Adipocyte (in vitro differentiated cells): ENCODE measurements around the gene SFI1.
"Not testable (repeated sequence)": the region's sequence is repeated elsewhere in the genome, so short reads cannot be mapped to it uniquely, and the experiment has no call there.

ENCODE experiments used
- DNase-seq: peaks from one replicate; pipeline ENCODE4 v3.0.0-alpha.2; 2015; ENCODE audit warnings: low read depth
- H3K27me3 ChIP-seq: replicated peaks from 2 replicates; pipeline ENCODE4 v1.7.0; 2013; ENCODE audit warnings: mild to moderate bottlenecking, low read length, moderate library complexity; ENCODE audit not compliant: control insufficient read depth, insufficient read depth
- H3K36me3 ChIP-seq: 2 replicates; pipeline ENCODE4 v1.7.0; 2013; ENCODE audit warnings: low read length, mild to moderate bottlenecking, moderate library complexity; ENCODE audit not compliant: control insufficient read depth, insufficient read depth, severe bottlenecking
- H3K4me1 ChIP-seq: 2 replicates; pipeline ENCODE4 v1.7.0; 2013; ENCODE audit warnings: mild to moderate bottlenecking, low read length, moderate library complexity; ENCODE audit not compliant: control insufficient read depth, insufficient read depth
- H3K4me3 ChIP-seq: 2 replicates; pipeline ENCODE4 v1.7.0; 2013; ENCODE audit warnings: mild to moderate bottlenecking, low read length, moderate library complexity
- H3K9ac ChIP-seq: 2 replicates; pipeline ENCODE4 v1.7.0; 2013; ENCODE audit warnings: mild to moderate bottlenecking, low read length, moderate library complexity
- H3K9me3 ChIP-seq: 2 replicates; pipeline ENCODE4 v1.7.0; 2013; ENCODE audit warnings: mild to moderate bottlenecking, low read length, moderate library complexity; ENCODE audit not compliant: control insufficient read depth

Gene SFI1

GRCh38 chr22:31524132-31524531, 27.8 kb downstream of the SFI1 start:
- not testable (repeated sequence) for DNase-seq, H3K9me3 ChIP-seq, H3K4me3 ChIP-seq, H3K36me3 ChIP-seq, H3K27me3 ChIP-seq, H3K9ac ChIP-seq, H3K4me1 ChIP-seq

- Histone ChIP-seq H3K36me3 (no peaks in the 10 kb centered on the region), H3K4me3 (no peak overlapping the region), H3K27me3 (no peaks in the 10 kb centered on the region), H3K4me1 (peaks cover 9% of the 10 kb centered on the region), H3K9me3 (no peaks in the 10 kb centered on the region), H3K9ac (no peak overlapping the region)
- DNase-seq: no peak
These were observed 29.9 kb downstream of the SFI1 start for GRCh38 chr22:31526270-31526669.

GRCh38 chr22:31530823-31531195, 34.5 kb downstream of the SFI1 start:
- DNase-seq: peak; percentile 76
- Histone ChIP-seq H3K4me3 (peak overlapping the region; percentile 8), H3K27me3 (no peaks in the 10 kb centered on the region), H3K36me3 (no peaks in the 10 kb centered on the region), H3K9me3 (no peaks in the 10 kb centered on the region), H3K4me1 (peaks cover 9% of the 10 kb centered on the region), H3K9ac (no peak overlapping the region)

GRCh38 chr22:31532060-31532459, 35.7 kb downstream of the SFI1 start:
- peaks cover 9% of the 10 kb centered on the region for H3K4me1 ChIP-seq
- peak; percentile 59 for DNase-seq
- no peaks in the 10 kb centered on the region for H3K27me3 ChIP-seq
- H3K36me3 ChIP-seq: no peaks in the 10 kb centered on the region
- no peak overlapping the region for H3K9ac ChIP-seq
- H3K9me3 ChIP-seq: no peaks in the 10 kb centered on the region
- H3K4me3 ChIP-seq: no peak overlapping the region

- no peaks in the 10 kb centered on the region for H3K9me3 ChIP-seq
- peaks cover 9% of the 10 kb centered on the region for H3K4me1 ChIP-seq
- H3K27me3 ChIP-seq: no peaks in the 10 kb centered on the region
- no peaks in the 10 kb centered on the region for H3K36me3 ChIP-seq
- no peak overlapping the region for H3K4me3 ChIP-seq
- DNase-seq: no peak
- H3K9ac ChIP-seq: no peak overlapping the region
These were observed 37.0 kb downstream of the SFI1 start for GRCh38 chr22:31533374-31533773.

GRCh38 chr22:31537019-31537535, 40.7 kb downstream of the SFI1 start:
- Histone ChIP-seq H3K4me3 (no peak overlapping the region), H3K4me1 (no peaks in the 10 kb centered on the region), H3K9me3 (no peaks in the 10 kb centered on the region), H3K36me3 (no peaks in the 10 kb centered on the region), H3K27me3 (no peaks in the 10 kb centered on the region), H3K9ac (no peak overlapping the region)
- DNase-seq: no peak

- no peaks in the 10 kb centered on the region for H3K9me3 ChIP-seq
- no peaks in the 10 kb centered on the region for H3K4me1 ChIP-seq
- H3K36me3 ChIP-seq: no peaks in the 10 kb centered on the region
- DNase-seq: no peak
- no peak overlapping the region for H3K9ac ChIP-seq
- H3K4me3 ChIP-seq: no peak overlapping the region
- no peaks in the 10 kb centered on the region for H3K27me3 ChIP-seq
These were observed 42.5 kb downstream of the SFI1 start for GRCh38 chr22:31538815-31539214.

- not testable (repeated sequence) for DNase-seq
These were observed 43.8 kb downstream of the SFI1 start for GRCh38 chr22:31540166-31540565.

GRCh38 chr22:31540966-31541365, 44.6 kb downstream of the SFI1 start:
- Histone ChIP-seq H3K4me3 (no peak overlapping the region), H3K4me1 (no peaks in the 10 kb centered on the region), H3K36me3 (no peaks in the 10 kb centered on the region), H3K27me3 (no peaks in the 10 kb centered on the region), H3K9ac (no peak overlapping the region), H3K9me3 (no peaks in the 10 kb centered on the region)
- DNase-seq: no peak

More at GRCh38 chr22:31540166-31540565, 43.8 kb downstream of the SFI1 start:
- H3K4me1 ChIP-seq, H3K4me3 ChIP-seq, H3K9ac ChIP-seq, H3K9me3 ChIP-seq, H3K36me3 ChIP-seq, H3K27me3 ChIP-seq: not testable (repeated sequence)

GRCh38 chr22:31544481-31545480, 48.4 kb downstream of the SFI1 start:
- no peak overlapping the region for H3K4me3 ChIP-seq
- H3K9ac ChIP-seq: no peak overlapping the region
- no peaks in the 10 kb centered on the region for H3K4me1 ChIP-seq
- no peak for DNase-seq
- no peaks in the 10 kb centered on the region for H3K36me3 ChIP-seq
- H3K27me3 ChIP-seq: no peaks in the 10 kb centered on the region
- H3K9me3 ChIP-seq: no peaks in the 10 kb centered on the region

GRCh38 chr22:31550871-31551370, 54.6 kb downstream of the SFI1 start:
- DNase-seq: no peak
- H3K9ac ChIP-seq: no peak overlapping the region
- H3K27me3 ChIP-seq: no peaks in the 10 kb centered on the region
- no peak overlapping the region for H3K4me3 ChIP-seq
- peaks cover 4% of the 10 kb centered on the region for H3K4me1 ChIP-seq
- no peaks in the 10 kb centered on the region for H3K9me3 ChIP-seq
- H3K36me3 ChIP-seq: no peaks in the 10 kb centered on the region
